GM23248 (cell line): ENCODE data around the gene NAGS.

Source experiments
- EZH2 ChIP-seq: fragments of 200-600 bp; sonication (generic); IDR thresholded peaks from 2 replicates; pipeline ENCODE4 v1.6.1; 2018; ENCODE audit warnings: antibody characterized with exemption, mild to moderate bottlenecking; ENCODE audit not compliant: insufficient read depth, poor library complexity, severe bottlenecking
- EZH2phosphoT487 ChIP-seq: fragments of 200-600 bp; sonication (generic); IDR thresholded peaks from 2 replicates; pipeline ENCODE4 v1.6.1; 2018; ENCODE audit warnings: antibody characterized with exemption, moderate library complexity, mild to moderate bottlenecking, low read depth; ENCODE audit not compliant: insufficient read depth

DNA sequence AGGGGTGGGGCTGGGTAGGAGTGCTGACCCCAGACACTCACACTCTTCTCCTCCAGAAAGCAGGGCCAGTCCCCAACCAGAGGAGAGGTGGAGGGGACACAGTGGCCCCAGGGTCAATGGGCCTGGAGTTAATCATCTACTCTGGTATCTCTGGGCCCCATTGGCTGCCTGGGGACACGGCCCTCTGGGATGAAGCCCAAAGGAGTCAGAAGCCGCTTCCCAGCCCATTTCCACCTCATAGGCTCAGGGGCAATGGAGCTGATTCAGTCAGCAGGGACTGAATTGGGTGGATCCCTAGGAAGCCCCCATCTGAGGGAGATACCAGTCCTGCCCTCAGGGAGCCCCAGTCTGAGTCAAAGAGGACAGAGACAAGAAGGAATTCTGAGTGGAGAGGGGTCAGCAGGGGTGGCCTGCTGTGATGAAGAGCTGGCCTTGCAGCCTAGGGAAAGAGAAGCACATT is 2.9 kb upstream of the NAGS start:
- TF ChIP-seq EZH2 (no peak), EZH2phosphoT487 (no peak)
